BE2C (cell line): ENCODE measurements around the gene CLPX.
"Not testable (repeated sequence)": the region's sequence is repeated elsewhere in the genome, so short reads cannot be mapped to it uniquely, and the experiment has no call there.

Experiments
- DNase-seq: peaks from one replicate; pipeline ENCODE4 v3.0.0-alpha.2; 2020
- H3K27me3 ChIP-seq: fragments of 250-450 bp; sonication (Bioruptor Pico); 2 replicates; pipeline ENCODE4 v1.5.1; 2020; ENCODE audit warnings: mild to moderate bottlenecking
- H3K36me3 ChIP-seq: fragments of 250-450 bp; sonication (Bioruptor Pico); 2 replicates; pipeline ENCODE4 v1.5.1; 2020; ENCODE audit warnings: mild to moderate bottlenecking
- H3K4me1 ChIP-seq: fragments of 250-450 bp; sonication (Bioruptor Pico); 2 replicates; pipeline ENCODE4 v1.5.1; 2020
- H3K4me3 ChIP-seq: 2 replicates; pipeline ENCODE4 v1.5.1; 2011; ENCODE audit warnings: low read depth, low read length
- H3K9me3 ChIP-seq: fragments of 250-450 bp; sonication (Bioruptor Pico); 2 replicates; pipeline ENCODE4 v1.5.1; 2020
- TF ChIP-seq, protein P1 (sequence below): IDR thresholded peaks from 2 replicates; pipeline ENCODE4 v1.5.1; 2012; ENCODE audit warnings: mild to moderate bottlenecking, low read depth, low read length

CLPX gene

DNA sequence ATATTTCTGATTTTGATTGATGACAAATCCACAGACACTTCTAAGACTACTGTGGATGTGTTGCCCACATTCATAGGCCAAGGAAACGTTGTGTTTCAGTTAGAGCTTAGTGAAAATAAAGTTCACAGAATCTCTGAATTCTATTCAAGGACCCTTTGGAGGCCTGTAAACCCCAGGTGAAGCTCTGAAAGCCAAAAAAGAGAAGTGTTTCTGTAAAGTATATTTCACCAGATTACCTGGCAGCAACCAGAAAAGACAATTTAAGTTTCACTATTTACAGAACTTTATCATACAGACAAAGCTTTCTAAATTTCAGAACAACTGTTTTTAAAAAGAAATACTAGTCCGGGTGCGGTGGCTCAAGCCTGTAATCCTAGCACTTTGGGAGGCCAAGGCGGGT is 2.6 kb downstream of the CLPX start:
- DNase-seq, result no peak
- H3K4me1 ChIP-seq, result no peaks in the 10 kb centered on the region; the same call in 1 of the 2 replicates
- H3K27me3 ChIP-seq, result no peaks in the 10 kb centered on the region
- TF ChIP-seq, protein P1, sequence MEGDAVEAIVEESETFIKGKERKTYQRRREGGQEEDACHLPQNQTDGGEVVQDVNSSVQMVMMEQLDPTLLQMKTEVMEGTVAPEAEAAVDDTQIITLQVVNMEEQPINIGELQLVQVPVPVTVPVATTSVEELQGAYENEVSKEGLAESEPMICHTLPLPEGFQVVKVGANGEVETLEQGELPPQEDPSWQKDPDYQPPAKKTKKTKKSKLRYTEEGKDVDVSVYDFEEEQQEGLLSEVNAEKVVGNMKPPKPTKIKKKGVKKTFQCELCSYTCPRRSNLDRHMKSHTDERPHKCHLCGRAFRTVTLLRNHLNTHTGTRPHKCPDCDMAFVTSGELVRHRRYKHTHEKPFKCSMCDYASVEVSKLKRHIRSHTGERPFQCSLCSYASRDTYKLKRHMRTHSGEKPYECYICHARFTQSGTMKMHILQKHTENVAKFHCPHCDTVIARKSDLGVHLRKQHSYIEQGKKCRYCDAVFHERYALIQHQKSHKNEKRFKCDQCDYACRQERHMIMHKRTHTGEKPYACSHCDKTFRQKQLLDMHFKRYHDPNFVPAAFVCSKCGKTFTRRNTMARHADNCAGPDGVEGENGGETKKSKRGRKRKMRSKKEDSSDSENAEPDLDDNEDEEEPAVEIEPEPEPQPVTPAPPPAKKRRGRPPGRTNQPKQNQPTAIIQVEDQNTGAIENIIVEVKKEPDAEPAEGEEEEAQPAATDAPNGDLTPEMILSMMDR, result no peak
- H3K9me3 ChIP-seq, result no peaks in the 10 kb centered on the region
- H3K4me3 ChIP-seq, result no peak overlapping the region
- peaks cover 27% of the 10 kb centered on the region for H3K36me3 ChIP-seq

DNA sequence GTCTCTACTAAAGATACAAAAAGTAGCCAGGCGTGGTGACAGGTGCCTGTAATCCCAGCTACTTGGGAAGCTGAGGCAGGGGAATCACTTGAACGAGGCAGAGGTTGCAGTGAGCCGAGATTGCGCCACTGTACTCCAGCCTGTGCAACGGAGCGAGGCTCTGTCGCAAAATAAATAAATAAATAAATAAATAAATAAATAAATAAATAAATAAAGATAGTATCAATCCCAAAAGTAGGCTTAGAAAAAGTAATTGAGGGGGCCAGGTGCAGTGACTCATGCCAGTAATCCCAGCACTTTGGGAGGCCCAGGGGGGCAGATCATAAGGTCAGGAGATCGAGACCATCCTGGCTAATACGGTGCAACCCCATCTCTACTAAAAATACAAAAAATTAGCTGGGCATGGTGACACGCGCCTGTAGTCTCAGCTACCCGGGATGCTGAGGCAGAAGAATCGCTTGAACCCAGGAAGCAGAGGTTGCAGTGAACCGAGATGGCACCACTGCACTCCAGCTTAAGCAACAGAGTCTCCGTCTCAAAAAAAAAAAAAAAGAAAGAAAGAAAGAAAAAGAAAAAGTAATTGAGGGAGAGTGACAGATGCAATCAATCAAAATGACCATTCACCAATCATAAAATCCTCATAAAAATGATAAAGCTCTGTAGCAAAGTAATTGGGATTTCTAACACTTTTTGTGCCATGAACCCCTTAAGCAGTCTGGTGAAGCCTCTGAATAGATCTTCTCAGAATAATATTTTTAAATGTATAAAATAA is 3.4 kb downstream of the CLPX start:
- H3K4me3 ChIP-seq, DNase-seq, H3K9me3 ChIP-seq, H3K27me3 ChIP-seq, H3K4me1 ChIP-seq: not testable (repeated sequence)
- H3K36me3 ChIP-seq, result peaks cover 33% of the 10 kb centered on the region

DNA sequence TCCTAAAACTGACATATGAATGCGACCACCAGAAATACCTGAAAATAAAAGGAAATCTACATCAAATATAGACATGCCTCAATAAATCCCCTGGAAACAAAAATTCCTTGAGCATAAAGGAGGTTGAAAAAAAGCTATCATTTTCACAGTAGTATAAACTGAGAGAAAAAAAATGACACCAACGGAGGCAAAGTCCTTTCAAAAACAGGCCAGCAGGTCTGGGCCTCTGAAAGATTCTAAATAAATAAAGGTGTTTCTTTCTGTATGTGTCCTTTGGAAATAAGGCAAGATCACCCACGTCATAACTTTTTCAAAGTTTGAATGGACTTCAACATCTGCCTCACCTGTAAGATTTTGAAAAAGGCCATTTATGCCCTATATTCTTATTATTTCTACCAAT is 5.0 kb downstream of the CLPX start:
- DNase-seq, result no peak
- peaks cover 44% of the 10 kb centered on the region for H3K36me3 ChIP-seq
- TF ChIP-seq, protein P1, result no peak

DNA sequence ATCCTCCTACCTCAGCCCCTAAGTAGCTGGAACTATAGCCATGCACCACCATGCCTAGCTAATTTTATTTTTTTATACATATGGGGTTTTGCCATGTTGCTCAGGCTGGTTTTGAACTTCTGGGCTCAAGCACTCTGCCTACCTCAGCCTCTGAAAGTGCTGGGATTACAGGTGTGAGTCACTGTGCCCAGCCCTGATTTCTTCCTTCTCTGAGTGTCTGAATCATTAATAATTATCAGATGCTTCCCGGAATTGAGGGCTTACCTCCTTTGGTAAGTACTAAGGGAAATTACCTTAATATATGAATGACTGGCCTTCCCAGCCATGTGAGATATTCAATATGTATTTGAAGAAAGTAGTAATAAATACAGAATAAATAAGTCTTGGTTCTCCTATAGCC is 7.2 kb downstream of the CLPX start:
- DNase-seq, result no peak
- Histone ChIP-seq H3K4me1 (no peaks in the 10 kb centered on the region), H3K36me3 (peaks cover 58% of the 10 kb centered on the region), H3K4me3 (no peak overlapping the region), H3K9me3 (no peaks in the 10 kb centered on the region), H3K27me3 (no peaks in the 10 kb centered on the region)
- TF ChIP-seq, protein P1, result no peak

More for the DNA sequence above, 5.0 kb downstream of the CLPX start:
- Histone ChIP-seq H3K27me3 (no peaks in the 10 kb centered on the region), H3K9me3 (no peaks in the 10 kb centered on the region), H3K4me3 (no peak overlapping the region), H3K4me1 (no peaks in the 10 kb centered on the region; the same call in 1 of the 2 replicates)

DNA sequence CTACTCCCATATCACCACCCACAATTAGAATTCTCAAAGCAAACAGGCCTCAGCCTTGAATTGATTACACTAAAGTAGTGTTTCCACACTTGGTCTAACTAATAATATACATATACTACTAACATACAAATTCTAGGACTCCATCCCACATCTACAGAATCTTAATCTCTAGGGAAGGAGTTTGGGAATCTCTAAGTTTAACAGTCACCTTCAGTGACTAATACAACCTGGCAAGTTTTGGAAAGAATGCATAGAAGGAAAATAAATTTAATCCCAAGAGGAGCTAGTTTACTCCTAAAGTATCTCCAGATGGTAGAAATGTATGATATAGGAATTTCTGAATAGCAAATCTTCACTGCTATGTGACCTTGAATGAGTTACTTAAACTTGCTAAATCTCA is 9.1 kb downstream of the CLPX start:
- TF ChIP-seq, protein P1, result no peak
- DNase-seq, result no peak
- Histone ChIP-seq H3K27me3 (no peaks in the 10 kb centered on the region), H3K36me3 (peaks cover 68% of the 10 kb centered on the region), H3K9me3 (no peaks in the 10 kb centered on the region), H3K4me1 (no peaks in the 10 kb centered on the region), H3K4me3 (no peak overlapping the region)

DNA sequence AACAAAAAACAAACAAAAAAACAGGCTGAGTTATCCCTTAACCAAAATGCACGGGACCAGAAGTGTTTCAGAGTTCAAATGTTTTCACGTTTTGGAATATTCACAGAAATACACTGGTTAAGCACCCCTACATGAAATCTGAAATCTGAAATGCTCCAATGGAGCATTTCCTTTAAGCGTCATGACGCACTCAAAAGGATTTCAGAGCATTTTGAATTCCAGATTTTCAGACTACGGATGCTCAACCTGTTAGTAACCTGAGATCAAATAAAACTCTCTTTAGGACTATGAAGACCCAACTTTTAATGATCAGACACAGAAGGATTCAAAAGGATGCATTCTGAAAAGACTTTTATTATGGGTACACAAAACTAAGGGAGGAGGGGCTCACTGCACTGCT is 9.6 kb downstream of the CLPX start:
- no peaks in the 10 kb centered on the region for H3K9me3 ChIP-seq
- H3K36me3 ChIP-seq, result peaks cover 69% of the 10 kb centered on the region
- no peaks in the 10 kb centered on the region for H3K27me3 ChIP-seq
- no peak for DNase-seq
- H3K4me1 ChIP-seq, result no peaks in the 10 kb centered on the region
- TF ChIP-seq, protein P1, result no peak
- H3K4me3 ChIP-seq, result no peak overlapping the region

DNA sequence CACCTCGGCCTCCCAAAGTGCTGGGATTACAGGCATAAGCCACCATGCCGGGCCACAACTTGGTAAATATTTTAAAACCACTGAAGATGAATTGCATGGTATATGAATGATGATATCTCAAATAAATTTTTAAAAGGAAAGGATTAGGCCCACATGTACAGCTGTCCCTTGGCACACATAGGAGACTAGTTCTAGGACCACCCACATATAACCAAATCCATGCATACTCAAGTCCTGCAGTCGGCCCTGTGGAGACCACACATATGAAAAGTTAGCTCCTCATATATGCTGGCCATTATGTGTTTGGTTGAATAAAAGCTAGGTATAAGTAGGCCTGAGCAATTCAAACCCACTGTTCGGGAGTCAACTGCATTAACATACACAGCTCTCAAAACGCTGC is 10.6 kb downstream of the CLPX start:
- TF ChIP-seq, protein P1, result no peak
- DNase-seq, result no peak
- no peaks in the 10 kb centered on the region for H3K4me1 ChIP-seq
- H3K4me3 ChIP-seq, result no peak overlapping the region
- H3K9me3 ChIP-seq, result no peaks in the 10 kb centered on the region
- no peaks in the 10 kb centered on the region for H3K27me3 ChIP-seq
- peaks cover 74% of the 10 kb centered on the region for H3K36me3 ChIP-seq
